GM12878 (cell line): ENCODE measurements around the gene EPHA1.
"Not testable (repeated sequence)": the region's sequence is repeated elsewhere in the genome, so short reads cannot be mapped to it uniquely, and the experiment has no call there.

Experiments
- CBFB ChIP-seq: IDR thresholded peaks from 2 replicates; pipeline ENCODE4 v1.6.1; 2016; ENCODE audit warnings: antibody characterized with exemption, low read depth
- EP300 ChIP-seq, 2 experiments: fragments of 150-350 bp in 1 of 2; IDR thresholded peaks; 2 replicates each; pipeline ENCODE4 v1.6.1; 2011 to 2012; ENCODE audit warnings: low read depth in 2 of 2, low read length in 2 of 2, borderline replicate concordance in 1 of 2, improper control_type of control experiment in 1 of 2, inconsistent platforms in 1 of 2; ENCODE audit not compliant: control insufficient read depth in 1 of 2
- EZH2 ChIP-seq: IDR thresholded peaks from 2 replicates; pipeline ENCODE4 v1.6.1; 2012; ENCODE audit warnings: low read depth, mild to moderate bottlenecking, control low read depth, inconsistent platforms, low read length, borderline replicate concordance; ENCODE audit not compliant: control insufficient read depth
- IKZF1 ChIP-seq: fragments of 450-650 bp; conservative IDR thresholded peaks from 2 replicates; pipeline ENCODE4 v1.6.1; 2017; ENCODE audit warnings: antibody characterized with exemption, mild to moderate bottlenecking
- POLR2A ChIP-seq: IDR thresholded peaks from 2 replicates; pipeline ENCODE4 v1.6.1; 2011; ENCODE audit warnings: low read depth, mild to moderate bottlenecking, low read length
- SMC3 ChIP-seq: IDR thresholded peaks from 2 replicates; pipeline ENCODE4 v1.6.1; 2011; ENCODE audit warnings: low read length, improper control_type of control experiment, borderline replicate concordance
- SP1 ChIP-seq: IDR thresholded peaks from one replicate; pipeline ENCODE4 v1.6.1; 2011; ENCODE audit warnings: low read depth, low read length
- YBX1 ChIP-seq: fragments of 450-650 bp; IDR thresholded peaks from 2 replicates; pipeline ENCODE4 v1.6.1; 2016; ENCODE audit warnings: antibody characterized with exemption
- ZBED1 ChIP-seq: IDR thresholded peaks from 2 replicates; pipeline ENCODE4 v1.6.1; 2016; ENCODE audit warnings: borderline replicate concordance
- TF ChIP-seq, protein P1 (sequence below), 3 experiments: IDR thresholded peaks in 2 of 3; conservative IDR thresholded peaks in 1 of 3; 2 replicates each; pipeline ENCODE4 v1.5.1; 2011; ENCODE audit warnings: low read depth in 3 of 3, low read length in 3 of 3, mild to moderate bottlenecking in 3 of 3, control low read depth in 2 of 3, moderate library complexity in 2 of 3, inconsistent platforms in 1 of 3, mixed read lengths in 1 of 3; ENCODE audit not compliant: control insufficient read depth in 2 of 3, insufficient read depth in 1 of 3; ENCODE audit errors: extremely low read depth in 1 of 3
- TF ChIP-seq, protein P2 (sequence below): fragments of 150-350 bp; IDR thresholded peaks from 2 replicates; pipeline ENCODE4 v1.6.1; 2016; ENCODE audit warnings: low read depth, low read length
- TF ChIP-seq, protein P3 (sequence below): fragments of 450-650 bp; IDR thresholded peaks from 2 replicates; pipeline ENCODE4 v1.6.1; 2016; ENCODE audit warnings: mild to moderate bottlenecking, moderate library complexity, borderline replicate concordance

DNA sequence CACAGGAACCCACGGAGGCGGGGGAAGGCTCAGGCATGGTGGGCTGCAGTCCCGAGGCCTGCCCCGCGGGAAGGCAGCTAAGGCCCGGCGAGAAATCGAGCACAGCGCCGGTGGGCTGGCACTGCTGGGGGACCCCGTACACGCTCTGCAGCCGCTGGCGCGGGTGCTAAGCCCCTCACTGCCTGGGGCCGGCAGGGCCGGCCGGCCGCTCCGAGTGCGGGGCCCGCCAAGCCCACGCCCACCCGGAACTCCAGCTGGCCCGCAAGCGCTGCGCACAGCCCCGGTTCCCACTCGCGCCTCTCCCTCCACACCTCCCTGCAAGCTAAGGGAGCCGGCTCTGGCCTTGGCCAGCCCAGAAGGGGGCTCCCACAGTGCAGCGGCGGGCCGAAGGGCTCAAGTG, 15.8 kb upstream of the EPHA1 start:
- TF ChIP-seq CBFB; ZBED1; IKZF1; POLR2A; SMC3; EZH2; YBX1; SP1; EP300 (IDR thresholded peaks at IDR 0.05; ENCODE audit: borderline replicate concordance in 1 of 2, control insufficient read depth in 1 of 2, low read depth in 2 of 2, low read length in 2 of 2): not testable (repeated sequence)
- TF ChIP-seq, protein P1, sequence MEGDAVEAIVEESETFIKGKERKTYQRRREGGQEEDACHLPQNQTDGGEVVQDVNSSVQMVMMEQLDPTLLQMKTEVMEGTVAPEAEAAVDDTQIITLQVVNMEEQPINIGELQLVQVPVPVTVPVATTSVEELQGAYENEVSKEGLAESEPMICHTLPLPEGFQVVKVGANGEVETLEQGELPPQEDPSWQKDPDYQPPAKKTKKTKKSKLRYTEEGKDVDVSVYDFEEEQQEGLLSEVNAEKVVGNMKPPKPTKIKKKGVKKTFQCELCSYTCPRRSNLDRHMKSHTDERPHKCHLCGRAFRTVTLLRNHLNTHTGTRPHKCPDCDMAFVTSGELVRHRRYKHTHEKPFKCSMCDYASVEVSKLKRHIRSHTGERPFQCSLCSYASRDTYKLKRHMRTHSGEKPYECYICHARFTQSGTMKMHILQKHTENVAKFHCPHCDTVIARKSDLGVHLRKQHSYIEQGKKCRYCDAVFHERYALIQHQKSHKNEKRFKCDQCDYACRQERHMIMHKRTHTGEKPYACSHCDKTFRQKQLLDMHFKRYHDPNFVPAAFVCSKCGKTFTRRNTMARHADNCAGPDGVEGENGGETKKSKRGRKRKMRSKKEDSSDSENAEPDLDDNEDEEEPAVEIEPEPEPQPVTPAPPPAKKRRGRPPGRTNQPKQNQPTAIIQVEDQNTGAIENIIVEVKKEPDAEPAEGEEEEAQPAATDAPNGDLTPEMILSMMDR (IDR thresholded peaks at IDR 0.05 in 2 of 3, conservative IDR thresholded peaks at IDR 0.05 in 1 of 3; ENCODE audit: control insufficient read depth in 2 of 3, extremely low read depth in 1 of 3, insufficient read depth in 1 of 3, low read depth in 3 of 3, low read length in 3 of 3) = not testable (repeated sequence)
- TF ChIP-seq, protein P2, sequence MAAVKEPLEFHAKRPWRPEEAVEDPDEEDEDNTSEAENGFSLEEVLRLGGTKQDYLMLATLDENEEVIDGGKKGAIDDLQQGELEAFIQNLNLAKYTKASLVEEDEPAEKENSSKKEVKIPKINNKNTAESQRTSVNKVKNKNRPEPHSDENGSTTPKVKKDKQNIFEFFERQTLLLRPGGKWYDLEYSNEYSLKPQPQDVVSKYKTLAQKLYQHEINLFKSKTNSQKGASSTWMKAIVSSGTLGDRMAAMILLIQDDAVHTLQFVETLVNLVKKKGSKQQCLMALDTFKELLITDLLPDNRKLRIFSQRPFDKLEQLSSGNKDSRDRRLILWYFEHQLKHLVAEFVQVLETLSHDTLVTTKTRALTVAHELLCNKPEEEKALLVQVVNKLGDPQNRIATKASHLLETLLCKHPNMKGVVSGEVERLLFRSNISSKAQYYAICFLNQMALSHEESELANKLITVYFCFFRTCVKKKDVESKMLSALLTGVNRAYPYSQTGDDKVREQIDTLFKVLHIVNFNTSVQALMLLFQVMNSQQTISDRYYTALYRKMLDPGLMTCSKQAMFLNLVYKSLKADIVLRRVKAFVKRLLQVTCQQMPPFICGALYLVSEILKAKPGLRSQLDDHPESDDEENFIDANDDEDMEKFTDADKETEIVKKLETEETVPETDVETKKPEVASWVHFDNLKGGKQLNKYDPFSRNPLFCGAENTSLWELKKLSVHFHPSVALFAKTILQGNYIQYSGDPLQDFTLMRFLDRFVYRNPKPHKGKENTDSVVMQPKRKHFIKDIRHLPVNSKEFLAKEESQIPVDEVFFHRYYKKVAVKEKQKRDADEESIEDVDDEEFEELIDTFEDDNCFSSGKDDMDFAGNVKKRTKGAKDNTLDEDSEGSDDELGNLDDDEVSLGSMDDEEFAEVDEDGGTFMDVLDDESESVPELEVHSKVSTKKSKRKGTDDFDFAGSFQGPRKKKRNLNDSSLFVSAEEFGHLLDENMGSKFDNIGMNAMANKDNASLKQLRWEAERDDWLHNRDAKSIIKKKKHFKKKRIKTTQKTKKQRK = not testable (repeated sequence)
- TF ChIP-seq, protein P3, sequence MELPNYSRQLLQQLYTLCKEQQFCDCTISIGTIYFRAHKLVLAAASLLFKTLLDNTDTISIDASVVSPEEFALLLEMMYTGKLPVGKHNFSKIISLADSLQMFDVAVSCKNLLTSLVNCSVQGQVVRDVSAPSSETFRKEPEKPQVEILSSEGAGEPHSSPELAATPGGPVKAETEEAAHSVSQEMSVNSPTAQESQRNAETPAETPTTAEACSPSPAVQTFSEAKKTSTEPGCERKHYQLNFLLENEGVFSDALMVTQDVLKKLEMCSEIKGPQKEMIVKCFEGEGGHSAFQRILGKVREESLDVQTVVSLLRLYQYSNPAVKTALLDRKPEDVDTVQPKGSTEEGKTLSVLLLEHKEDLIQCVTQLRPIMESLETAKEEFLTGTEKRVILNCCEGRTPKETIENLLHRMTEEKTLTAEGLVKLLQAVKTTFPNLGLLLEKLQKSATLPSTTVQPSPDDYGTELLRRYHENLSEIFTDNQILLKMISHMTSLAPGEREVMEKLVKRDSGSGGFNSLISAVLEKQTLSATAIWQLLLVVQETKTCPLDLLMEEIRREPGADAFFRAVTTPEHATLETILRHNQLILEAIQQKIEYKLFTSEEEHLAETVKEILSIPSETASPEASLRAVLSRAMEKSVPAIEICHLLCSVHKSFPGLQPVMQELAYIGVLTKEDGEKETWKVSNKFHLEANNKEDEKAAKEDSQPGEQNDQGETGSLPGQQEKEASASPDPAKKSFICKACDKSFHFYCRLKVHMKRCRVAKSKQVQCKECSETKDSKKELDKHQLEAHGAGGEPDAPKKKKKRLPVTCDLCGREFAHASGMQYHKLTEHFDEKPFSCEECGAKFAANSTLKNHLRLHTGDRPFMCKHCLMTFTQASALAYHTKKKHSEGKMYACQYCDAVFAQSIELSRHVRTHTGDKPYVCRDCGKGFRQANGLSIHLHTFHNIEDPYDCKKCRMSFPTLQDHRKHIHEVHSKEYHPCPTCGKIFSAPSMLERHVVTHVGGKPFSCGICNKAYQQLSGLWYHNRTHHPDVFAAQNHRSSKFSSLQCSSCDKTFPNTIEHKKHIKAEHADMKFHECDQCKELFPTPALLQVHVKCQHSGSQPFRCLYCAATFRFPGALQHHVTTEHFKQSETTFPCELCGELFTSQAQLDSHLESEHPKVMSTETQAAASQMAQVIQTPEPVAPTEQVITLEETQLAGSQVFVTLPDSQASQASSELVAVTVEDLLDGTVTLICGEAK = not testable (repeated sequence)
